Endothelial cell of umbilical vein (primary cell): Measurements from ENCODE around the gene GPR176. TPM values are rescaled to one million over a fixed set of nuclear protein-coding genes. Genes with fewer than 3 reads are reported as not detected.

Experiments used
- BruUV-seq: library from RNA; stranded (reverse); fragments of 400-500 nt; replicated peaks from 2 replicates; lab custom pipeline; 2021; lab: Mats Ljungman, UMichigan
- CTCF ChIA-PET: fragments of 300-600, 350-600 bp; sonication (Branson Sonifier 250); formaldehyde crosslinking; loops from one replicate; lab custom pipeline; 2021; ENCODE audit warnings: antibody characterized with exemption, inconsistent platforms; lab: Charles Lee
- POLR2A ChIA-PET: fragments of 300-600, 350-600 bp; sonication (Branson Sonifier 250); formaldehyde crosslinking; loops from one replicate; lab custom pipeline; 2021; ENCODE audit warnings: antibody characterized with exemption, inconsistent platforms; lab: Charles Lee
- DNase-seq: peaks from one replicate; pipeline ENCODE4 v3.0.0-alpha.2; 2011; ENCODE audit warnings: low read depth, low spot score
- FAIRE-seq: peaks from 2 replicates; lab custom pipeline; 2011; peaks lifted over from hg19 to GRCh38; lab: Jason Lieb, UNC
- H2AFZ ChIP-seq: 2 replicates; pipeline ENCODE4 v1.6.0; 2012; ENCODE audit warnings: low read depth, low read length, control low read depth, inconsistent platforms
- H3K27ac ChIP-seq: 2 replicates; pipeline ENCODE4 v1.5.1; 2011; ENCODE audit warnings: low read depth, mild to moderate bottlenecking, control low read depth, low read length, moderate library complexity; ENCODE audit not compliant: insufficient read depth
- H3K27me3 ChIP-seq, 2 experiments: 2 replicates each; pipeline versions ENCODE4 v1.6.0 to v1.6.1; 2011; ENCODE audit warnings: low read length in 2 of 2, mixed read lengths in 1 of 2; ENCODE audit not compliant: control insufficient read depth in 2 of 2, insufficient read depth in 2 of 2
- H3K36me3 ChIP-seq, 2 experiments: 2 replicates in 1 of 2; 3 replicates in 1 of 2; pipeline ENCODE4 v1.5.1; 2011; ENCODE audit warnings: low read length in 2 of 2, mild to moderate bottlenecking in 1 of 2, moderate library complexity in 1 of 2; ENCODE audit not compliant: control insufficient read depth in 2 of 2, insufficient read depth in 2 of 2; ENCODE audit errors: extremely low read depth in 1 of 2
- H3K4me1 ChIP-seq: 3 replicates; pipeline ENCODE4 v1.5.1; 2011; ENCODE audit warnings: mild to moderate bottlenecking, low read length; ENCODE audit not compliant: control insufficient read depth, insufficient read depth; ENCODE audit errors: extremely low read depth
- H3K4me2 ChIP-seq: 2 replicates; pipeline ENCODE4 v1.6.1; 2011; ENCODE audit warnings: low read length, control low read depth, mixed read lengths; ENCODE audit not compliant: insufficient read depth
- H3K4me3 ChIP-seq, 3 experiments: fragments of 200-600 bp in 1 of 3; sonication (generic), shearing (Covaris generic) in 1 of 3; replicated peaks in 1 of 3; 2 replicates each; pipeline ENCODE4 v1.5.1; 2011 to 2016; ENCODE audit warnings: control low read depth in 3 of 3, low read length in 3 of 3, mild to moderate bottlenecking in 2 of 3, inconsistent platforms in 1 of 3, low read depth in 1 of 3, moderate library complexity in 1 of 3; ENCODE audit not compliant: insufficient read depth in 1 of 3
- H3K79me2 ChIP-seq: 2 replicates; pipeline ENCODE4 v1.6.0; 2012; ENCODE audit warnings: low read length, inconsistent platforms; ENCODE audit not compliant: control insufficient read depth, insufficient read depth
- H3K9ac ChIP-seq: replicated peaks from 2 replicates; pipeline ENCODE3; 2011; ENCODE audit warnings: low read length, control low read depth; ENCODE audit not compliant: insufficient read depth; ENCODE audit errors: extremely low read depth
- H3K9me1 ChIP-seq: replicated peaks from 3 replicates; pipeline ENCODE4 v1.6.0; 2011; ENCODE audit warnings: mild to moderate bottlenecking, low read length; ENCODE audit not compliant: control insufficient read depth, insufficient read depth; ENCODE audit errors: extremely low read depth
- H3K9me3 ChIP-seq: replicated peaks from 2 replicates; pipeline ENCODE4 v1.5.1; 2012; ENCODE audit warnings: low read length, inconsistent platforms; ENCODE audit not compliant: control insufficient read depth, insufficient read depth
- H4K20me1 ChIP-seq: replicated peaks from 2 replicates; pipeline ENCODE3; 2011; ENCODE audit warnings: mild to moderate bottlenecking, low read length; ENCODE audit not compliant: control insufficient read depth, insufficient read depth; ENCODE audit errors: extremely low read depth
- EZH2 ChIP-seq: IDR thresholded peaks from 2 replicates; pipeline ENCODE4 v1.6.1; 2012; ENCODE audit warnings: borderline replicate concordance, low read depth, mild to moderate bottlenecking, moderate library complexity, low read length, inconsistent platforms; ENCODE audit not compliant: severe bottlenecking
- FOS ChIP-seq: IDR thresholded peaks from 2 replicates; pipeline ENCODE4 v1.6.1; 2011; ENCODE audit warnings: mild to moderate bottlenecking, low read length, moderate library complexity, borderline replicate concordance; ENCODE audit not compliant: insufficient read depth
- GATA2 ChIP-seq: IDR thresholded peaks from 2 replicates; pipeline ENCODE4 v1.7.0; 2011; ENCODE audit warnings: low read depth, mild to moderate bottlenecking, moderate library complexity, mixed read lengths, low read length; ENCODE audit not compliant: insufficient read length, insufficient read depth
- JUN ChIP-seq: IDR thresholded peaks from 2 replicates; pipeline ENCODE4 v1.6.1; 2011; ENCODE audit warnings: borderline replicate concordance, low read depth; ENCODE audit not compliant: insufficient read length, insufficient read depth
- MYC ChIP-seq: IDR thresholded peaks from one replicate; pipeline ENCODE4 v1.6.1; 2011; ENCODE audit warnings: mild to moderate bottlenecking, low read depth, low read length
- POLR2A ChIP-seq: IDR thresholded peaks from 2 replicates; pipeline ENCODE4 v1.6.1; 2012; ENCODE audit warnings: low read depth, mild to moderate bottlenecking, control low read depth, low read length
- POLR2AphosphoS5 ChIP-seq: IDR thresholded peaks from 2 replicates; pipeline ENCODE4 v1.6.1; 2012; ENCODE audit warnings: low read depth, mild to moderate bottlenecking, control low read depth, low read length, moderate library complexity; ENCODE audit not compliant: insufficient read depth
- dilution Hi-C: fragments of 300-500 bp; cut with MboI; formaldehyde crosslinking; loops from one replicate; pipeline ENCODE4 v1.15.0; 2019; ENCODE audit warnings: low sequenced_read_pairs; ENCODE audit not compliant: extremely low pct_ligation_motif_present
- intact Hi-C: fragments of 100-400 bp; cut with micrococcal nuclease; formaldehyde crosslinking; loops from one replicate; pipeline ENCODE4 v1.10.0; 2022
- polyA plus RNA-seq, 4 experiments: library from polyadenylated mRNA; depleted of rRNA in 3 of 4; stranded (reverse) in 3 of 4; unstranded in 1 of 4; fragments of >200 nt; gene quantifications; 2 replicates each; pipeline versions ENCODE4 v1.2.1 to v1.2.3, GENCODE V29; 2011 to 2012; ENCODE audit warnings: missing spikeins in 1 of 4
- total RNA-seq: library from RNA; stranded (reverse); gene quantifications from 2 replicates; pipeline ENCODE4 v1.2.3, GENCODE V29; 2021
- TF ChIP-seq, protein P1 (sequence below), 2 donors: IDR thresholded peaks; 1 replicate in 1 of 2; 2 replicates in 1 of 2; pipeline ENCODE4 v1.5.1; 2011; ENCODE audit warnings: low read length in 2 of 2, mild to moderate bottlenecking in 2 of 2, moderate library complexity in 2 of 2, control low read depth in 1 of 2, inconsistent platforms in 1 of 2, low read depth in 1 of 2; ENCODE audit not compliant: insufficient read depth in 1 of 2; ENCODE audit errors: extremely low read depth in 1 of 2
- TF ChIP-seq, protein P2 (sequence below): IDR thresholded peaks from 2 replicates; pipeline ENCODE4 v1.6.1; 2011; ENCODE audit not compliant: insufficient read depth, insufficient read length

The GPR176 gene
- total and polyA plus RNA-seq, 2 donors (not counting 3 experiments of a cell fraction or from before 2014, with no cell fraction given): 35.3 to 68.7 TPM

DNA sequence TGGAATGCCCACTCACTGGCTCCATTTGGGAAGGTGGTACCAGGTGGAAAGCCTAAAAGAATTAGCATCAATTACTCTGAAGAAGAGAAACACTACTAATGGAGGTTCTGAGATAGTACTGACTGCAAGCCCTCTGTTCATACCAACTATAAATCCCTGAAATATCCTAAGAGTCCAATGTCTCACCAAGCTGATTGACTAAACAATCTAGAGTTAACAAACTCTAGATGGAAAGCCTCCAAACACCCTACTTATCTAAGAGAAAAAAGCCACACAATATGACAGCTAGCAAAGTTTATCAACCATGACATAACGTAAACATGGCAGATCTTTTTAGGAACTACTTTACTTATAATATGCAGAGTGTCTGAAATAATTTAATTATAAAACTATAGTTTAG is 59.2 kb downstream of the GPR176 start:
- H3K79me2 ChIP-seq: peaks cover 8% of the 10 kb centered on the region
- DNase-seq: no peak
- no peaks in the 10 kb centered on the region for H4K20me1 ChIP-seq
- H3K4me3 ChIP-seq: no peak overlapping the region
- peaks cover 5% of the 10 kb centered on the region for H3K4me1 ChIP-seq
- dilution Hi-C loops (no loop called here), intact Hi-C loops (no loop called here)
- CTCF ChIA-PET: interaction anchor here (0.8 kb wide), 1 partner anchor 16 kb away, joined by 3 read pairs; no protein-coding TSS in a partner anchor
- no peak overlapping the region for H3K9ac ChIP-seq
- no TSS peak for BruUV-seq
- H2AFZ ChIP-seq: no peak overlapping the region
- no peaks in the 10 kb centered on the region for H3K36me3 ChIP-seq
- no peak for FAIRE-seq
- TF ChIP-seq FOS: no peak
- H3K27me3 ChIP-seq: no peaks in the 10 kb centered on the region
- POLR2A ChIA-PET: no interaction called here
- H3K27ac ChIP-seq: no peak overlapping the region
- H3K4me2 ChIP-seq: no peak overlapping the region
- H3K9me3 ChIP-seq: no peaks in the 10 kb centered on the region
- H3K9me1 ChIP-seq: no peaks in the 10 kb centered on the region

DNA sequence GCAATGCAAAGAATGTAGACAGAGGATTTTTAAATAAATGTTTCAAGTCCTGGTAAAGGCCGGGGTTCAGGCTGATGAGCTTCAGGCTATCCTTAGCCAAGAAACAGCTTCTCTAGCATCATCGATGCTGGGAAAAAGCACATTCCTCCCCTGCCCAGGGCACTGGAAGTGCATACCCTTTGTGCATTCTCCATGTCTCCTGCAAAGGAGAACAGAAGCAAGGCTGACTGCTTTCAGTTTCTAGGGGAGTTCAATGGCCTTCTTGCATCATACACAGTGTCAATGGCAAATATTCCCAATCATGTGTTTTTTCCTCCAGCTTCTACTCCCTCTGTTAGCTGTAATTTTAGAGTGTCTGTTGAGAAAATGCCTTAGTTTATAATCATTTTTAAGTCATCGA is 59.9 kb downstream of the GPR176 start:
- peaks cover 5% of the 10 kb centered on the region for H3K4me1 ChIP-seq
- H3K9me3 ChIP-seq: no peaks in the 10 kb centered on the region
- BruUV-seq: no TSS peak
- H3K27ac ChIP-seq: no peak overlapping the region
- FAIRE-seq: no peak
- ChIA-PET CTCF (interaction anchor here (0.8 kb wide), 1 partner anchor 17 kb away, joined by 3 read pairs; no protein-coding TSS in a partner anchor), POLR2A (no interaction called here)
- H3K27me3 ChIP-seq: no peaks in the 10 kb centered on the region
- DNase-seq: no peak
- no peak for TF ChIP-seq FOS
- TF ChIP-seq GATA2: no peak
- TF ChIP-seq, protein P1, sequence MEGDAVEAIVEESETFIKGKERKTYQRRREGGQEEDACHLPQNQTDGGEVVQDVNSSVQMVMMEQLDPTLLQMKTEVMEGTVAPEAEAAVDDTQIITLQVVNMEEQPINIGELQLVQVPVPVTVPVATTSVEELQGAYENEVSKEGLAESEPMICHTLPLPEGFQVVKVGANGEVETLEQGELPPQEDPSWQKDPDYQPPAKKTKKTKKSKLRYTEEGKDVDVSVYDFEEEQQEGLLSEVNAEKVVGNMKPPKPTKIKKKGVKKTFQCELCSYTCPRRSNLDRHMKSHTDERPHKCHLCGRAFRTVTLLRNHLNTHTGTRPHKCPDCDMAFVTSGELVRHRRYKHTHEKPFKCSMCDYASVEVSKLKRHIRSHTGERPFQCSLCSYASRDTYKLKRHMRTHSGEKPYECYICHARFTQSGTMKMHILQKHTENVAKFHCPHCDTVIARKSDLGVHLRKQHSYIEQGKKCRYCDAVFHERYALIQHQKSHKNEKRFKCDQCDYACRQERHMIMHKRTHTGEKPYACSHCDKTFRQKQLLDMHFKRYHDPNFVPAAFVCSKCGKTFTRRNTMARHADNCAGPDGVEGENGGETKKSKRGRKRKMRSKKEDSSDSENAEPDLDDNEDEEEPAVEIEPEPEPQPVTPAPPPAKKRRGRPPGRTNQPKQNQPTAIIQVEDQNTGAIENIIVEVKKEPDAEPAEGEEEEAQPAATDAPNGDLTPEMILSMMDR (IDR thresholded peaks at IDR 0.05; ENCODE audit: extremely low read depth in 1 of 2, insufficient read depth in 1 of 2, low read depth in 1 of 2, low read length in 2 of 2): no peak
- TF ChIP-seq EZH2: no peak
- no peak for TF ChIP-seq JUN
- no peak for TF ChIP-seq POLR2A
- no peak for TF ChIP-seq MYC
- TF ChIP-seq POLR2AphosphoS5: no peak
- TF ChIP-seq, protein P2, sequence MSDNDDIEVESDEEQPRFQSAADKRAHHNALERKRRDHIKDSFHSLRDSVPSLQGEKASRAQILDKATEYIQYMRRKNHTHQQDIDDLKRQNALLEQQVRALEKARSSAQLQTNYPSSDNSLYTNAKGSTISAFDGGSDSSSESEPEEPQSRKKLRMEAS: no peak
- H3K4me2 ChIP-seq: no peak overlapping the region
- dilution Hi-C loops (no loop called here), intact Hi-C loops (no loop called here)
- no peak overlapping the region for H2AFZ ChIP-seq
- no peaks in the 10 kb centered on the region for H3K36me3 ChIP-seq
- H3K9ac ChIP-seq: no peak overlapping the region
- H3K9me1 ChIP-seq: no peaks in the 10 kb centered on the region
- no peak overlapping the region for H3K4me3 ChIP-seq
- no peaks in the 10 kb centered on the region for H4K20me1 ChIP-seq
- H3K79me2 ChIP-seq: peaks cover 8% of the 10 kb centered on the region
